Karpas-422 (cell line): Measurements from ENCODE around the gene COL5A3. TPM values are rescaled to one million over a fixed set of nuclear protein-coding genes. Genes with fewer than 3 reads are reported as not detected.
"Not testable (repeated sequence)": the region's sequence is repeated elsewhere in the genome, so short reads cannot be mapped to it uniquely, and the experiment has no call there.

Experiments
- DNase-seq: peaks from one replicate; pipeline ENCODE4 v3.0.0-alpha.2; 2015
- H2AFZ ChIP-seq: fragments of 200-600 bp; sonication (generic); 2 replicates; pipeline ENCODE4 v1.6.1; 2014; ENCODE audit warnings: antibody characterized with exemption, low read length, mixed read lengths
- H3K27ac ChIP-seq: fragments of 200-600 bp; sonication (generic); 2 replicates; pipeline ENCODE4 v1.5.1; 2014; ENCODE audit warnings: mild to moderate bottlenecking, low read length, moderate library complexity
- H3K27me3 ChIP-seq: fragments of 200-600 bp; sonication (generic); 2 replicates; pipeline ENCODE4 v1.6.1; 2014; ENCODE audit warnings: low read length, mixed read lengths
- H3K36me3 ChIP-seq: fragments of 200-600 bp; sonication (generic); 2 replicates; pipeline ENCODE4 v1.6.1; 2014; ENCODE audit warnings: low read length, mixed read lengths; ENCODE audit not compliant: insufficient read depth
- H3K4me1 ChIP-seq: fragments of 200-600 bp; sonication (generic); 2 replicates; pipeline ENCODE4 v1.6.1; 2014; ENCODE audit warnings: mild to moderate bottlenecking, low read length, mixed read lengths
- H3K4me2 ChIP-seq: fragments of 200-600 bp; sonication (generic); 2 replicates; pipeline ENCODE4 v1.6.1; 2014; ENCODE audit warnings: low read length, low read depth, mild to moderate bottlenecking; ENCODE audit not compliant: poor library complexity, severe bottlenecking
- H3K4me3 ChIP-seq: fragments of 200-600 bp; sonication (generic); 2 replicates; pipeline ENCODE4 v1.5.1; 2014; ENCODE audit warnings: mild to moderate bottlenecking, antibody characterized with exemption, low read length, mixed read lengths
- H3K79me2 ChIP-seq: fragments of 200-600 bp; sonication (generic); 2 replicates; pipeline ENCODE4 v1.6.1; 2014; ENCODE audit warnings: mild to moderate bottlenecking, low read length, mixed read lengths
- H3K9ac ChIP-seq: fragments of 200-600 bp; sonication (generic); 2 replicates; pipeline ENCODE4 v1.6.0; 2014; ENCODE audit warnings: low read length
- H3K9me2 ChIP-seq: fragments of 200-600 bp; sonication (generic), shearing (Covaris generic); replicated peaks from 2 replicates; pipeline ENCODE4 v1.6.0; 2014; ENCODE audit warnings: mild to moderate bottlenecking, low read length, moderate library complexity; ENCODE audit not compliant: insufficient read depth
- H3K9me3 ChIP-seq: fragments of 300-700, 200-600 bp; sonication (generic); 2 replicates; pipeline ENCODE4 v1.6.1; 2014; ENCODE audit warnings: low read length, mixed read lengths
- H4K20me1 ChIP-seq: fragments of 200-600 bp; sonication (generic); 2 replicates; pipeline ENCODE4 v1.6.1; 2014; ENCODE audit warnings: mild to moderate bottlenecking, antibody characterized with exemption, low read length, low read depth; ENCODE audit not compliant: insufficient read depth
- total RNA-seq: library from RNA; depleted of rRNA; stranded (reverse); fragments of >200 nt; shearing (Covaris generic); gene quantifications from 2 replicates; pipeline ENCODE4 v1.2.3, GENCODE V29; 2014; ENCODE audit warnings: low replicate concordance

COL5A3 gene
- total RNA-seq, 1 experiment from 2014 or later, result not detected

- no peak overlapping the region for H3K27ac ChIP-seq
- H3K27me3 ChIP-seq, result no peaks in the 10 kb centered on the region
- no peaks in the 10 kb centered on the region for H3K79me2 ChIP-seq
- H4K20me1 ChIP-seq, result no peaks in the 10 kb centered on the region
- no peaks in the 10 kb centered on the region for H3K36me3 ChIP-seq
- no peak overlapping the region for H3K9ac ChIP-seq
- DNase-seq, result no peak
- no peaks in the 10 kb centered on the region for H3K9me3 ChIP-seq
- H3K4me2 ChIP-seq, result no peak overlapping the region
- H2AFZ ChIP-seq, result no peak overlapping the region
- H3K4me1 ChIP-seq, result no peaks in the 10 kb centered on the region
- no peaks in the 10 kb centered on the region for H3K9me2 ChIP-seq
- no peak overlapping the region for H3K4me3 ChIP-seq
Observed at GRCh38 chr19:9935506-9936325, 74.6 kb downstream of the COL5A3 start.

DNA sequence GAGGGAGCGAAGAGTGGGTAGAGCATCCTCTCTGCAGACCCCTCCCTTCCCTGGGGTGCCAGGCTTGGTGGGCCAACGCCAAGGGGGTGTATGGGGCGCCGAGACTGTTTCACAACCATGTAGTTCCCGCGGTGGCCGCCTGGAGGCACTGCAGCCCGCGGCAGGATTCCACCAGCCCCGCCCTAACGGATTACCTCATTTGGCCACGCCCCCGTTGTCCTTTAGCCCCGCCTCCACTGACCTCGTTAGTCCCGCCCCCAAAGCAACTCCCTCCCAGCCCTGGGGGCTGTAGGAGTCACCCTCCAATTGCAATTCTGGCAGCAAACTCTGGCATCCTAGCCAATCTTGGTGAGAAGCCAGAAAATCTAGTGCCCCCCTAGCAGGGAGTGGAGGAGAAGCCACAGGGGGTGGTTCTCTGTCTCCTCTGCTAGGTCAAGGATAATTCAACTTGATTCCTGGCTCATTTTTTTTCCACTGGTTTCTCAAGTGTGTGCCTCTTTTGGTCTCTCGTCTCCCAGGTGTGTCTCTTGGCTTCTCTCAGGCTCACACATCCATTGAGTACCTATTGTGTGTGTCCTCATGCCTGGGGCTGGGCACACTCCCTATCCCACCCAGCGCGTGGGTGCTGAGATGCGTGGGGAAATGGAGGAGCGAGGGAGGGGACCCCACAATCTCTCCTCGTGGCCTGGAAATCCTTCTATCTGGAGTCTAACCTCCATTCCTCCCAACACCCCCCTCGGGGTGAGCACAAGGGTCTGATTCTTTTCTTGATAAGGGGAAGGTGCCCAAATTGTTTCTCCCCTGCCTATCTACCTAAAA, 76.0 kb downstream of the COL5A3 start:
- Histone ChIP-seq H3K79me2 (no peaks in the 10 kb centered on the region), H3K27ac (no peak overlapping the region), H3K4me1 (no peaks in the 10 kb centered on the region), H3K4me2 (no peak overlapping the region), H3K27me3 (no peaks in the 10 kb centered on the region), H3K4me3 (no peak overlapping the region), H2AFZ (no peak overlapping the region), H3K9ac (no peak overlapping the region), H3K36me3 (no peaks in the 10 kb centered on the region), H4K20me1 (no peaks in the 10 kb centered on the region), H3K9me3 (no peaks in the 10 kb centered on the region), H3K9me2 (no peaks in the 10 kb centered on the region)
- peak; percentile 94 for DNase-seq

- H3K9me3 ChIP-seq, result no peaks in the 10 kb centered on the region
- DNase-seq, result no peak
- no peak overlapping the region for H3K27ac ChIP-seq
- H2AFZ ChIP-seq, result no peak overlapping the region
- no peaks in the 10 kb centered on the region for H3K27me3 ChIP-seq
- H4K20me1 ChIP-seq, result no peaks in the 10 kb centered on the region
- no peak overlapping the region for H3K9ac ChIP-seq
- no peaks in the 10 kb centered on the region for H3K4me1 ChIP-seq
- no peaks in the 10 kb centered on the region for H3K9me2 ChIP-seq
- no peaks in the 10 kb centered on the region for H3K79me2 ChIP-seq
- no peak overlapping the region for H3K4me2 ChIP-seq
- H3K36me3 ChIP-seq, result no peaks in the 10 kb centered on the region
- H3K4me3 ChIP-seq, result no peak overlapping the region
Observed at GRCh38 chr19:9932835-9933234, 77.5 kb downstream of the COL5A3 start.

DNA sequence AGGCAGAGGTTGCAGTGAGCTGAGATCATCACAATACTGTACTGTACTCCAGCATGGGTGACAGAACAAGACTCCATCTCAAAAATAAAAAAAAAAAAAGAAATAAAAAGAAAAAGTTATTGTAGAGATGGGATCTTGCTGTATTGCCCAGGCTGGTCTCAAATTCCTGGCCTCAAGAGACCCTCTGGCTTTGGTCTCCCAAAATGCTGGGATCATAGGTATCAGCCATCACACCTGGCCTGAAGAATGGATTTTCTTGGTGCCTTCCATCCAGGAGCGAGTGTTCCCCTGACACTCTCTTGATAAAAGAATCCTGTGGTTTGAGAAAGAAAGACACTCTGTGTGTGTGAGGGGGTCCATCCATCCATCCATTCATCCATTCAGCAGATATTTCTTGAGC, 78.7 kb downstream of the COL5A3 start:
- no peak for DNase-seq
- H3K79me2 ChIP-seq, result no peaks in the 10 kb centered on the region
- no peaks in the 10 kb centered on the region for H4K20me1 ChIP-seq
- H3K9me3 ChIP-seq, result no peaks in the 10 kb centered on the region
- H3K4me3 ChIP-seq, result no peak overlapping the region
- no peaks in the 10 kb centered on the region for H3K36me3 ChIP-seq
- no peak overlapping the region for H3K27ac ChIP-seq
- H2AFZ ChIP-seq, result no peak overlapping the region
- H3K27me3 ChIP-seq, result no peaks in the 10 kb centered on the region
- no peaks in the 10 kb centered on the region for H3K4me1 ChIP-seq
- H3K9ac ChIP-seq, result no peak overlapping the region
- H3K9me2 ChIP-seq, result no peaks in the 10 kb centered on the region
- H3K4me2 ChIP-seq, result no peak overlapping the region

DNA sequence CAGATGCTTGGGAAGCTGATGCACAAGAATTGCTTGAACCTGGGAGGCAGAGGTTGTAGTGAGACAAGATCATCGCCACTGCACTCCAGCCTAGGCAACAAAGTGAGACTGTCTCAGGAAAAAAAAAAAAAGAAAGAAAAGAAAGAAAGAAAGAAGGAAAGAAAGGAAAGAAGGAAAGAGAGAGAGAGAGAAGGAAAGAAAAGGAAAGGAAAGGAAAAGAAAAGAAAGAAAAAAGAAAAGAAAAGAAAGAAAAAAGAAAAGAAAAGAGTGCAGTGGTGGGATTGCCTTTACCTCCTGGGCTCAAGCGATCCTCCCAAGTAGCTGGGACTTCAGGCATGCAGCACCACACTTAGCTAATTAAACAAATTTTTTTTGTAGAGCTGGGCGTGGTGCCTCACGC, 86.9 kb downstream of the COL5A3 start:
- no peaks in the 10 kb centered on the region for H3K36me3 ChIP-seq
- H3K4me3 ChIP-seq, result no peak overlapping the region
- DNase-seq, result no peak
- no peak overlapping the region for H3K9ac ChIP-seq
- H3K27me3 ChIP-seq, result no peaks in the 10 kb centered on the region
- no peak overlapping the region for H3K27ac ChIP-seq
- H3K9me2 ChIP-seq, result no peaks in the 10 kb centered on the region
- H2AFZ ChIP-seq, result no peak overlapping the region
- no peaks in the 10 kb centered on the region for H3K4me1 ChIP-seq
- H3K9me3 ChIP-seq, result no peaks in the 10 kb centered on the region
- H4K20me1 ChIP-seq, result no peaks in the 10 kb centered on the region
- H3K79me2 ChIP-seq, result no peaks in the 10 kb centered on the region
- no peak overlapping the region for H3K4me2 ChIP-seq

DNA sequence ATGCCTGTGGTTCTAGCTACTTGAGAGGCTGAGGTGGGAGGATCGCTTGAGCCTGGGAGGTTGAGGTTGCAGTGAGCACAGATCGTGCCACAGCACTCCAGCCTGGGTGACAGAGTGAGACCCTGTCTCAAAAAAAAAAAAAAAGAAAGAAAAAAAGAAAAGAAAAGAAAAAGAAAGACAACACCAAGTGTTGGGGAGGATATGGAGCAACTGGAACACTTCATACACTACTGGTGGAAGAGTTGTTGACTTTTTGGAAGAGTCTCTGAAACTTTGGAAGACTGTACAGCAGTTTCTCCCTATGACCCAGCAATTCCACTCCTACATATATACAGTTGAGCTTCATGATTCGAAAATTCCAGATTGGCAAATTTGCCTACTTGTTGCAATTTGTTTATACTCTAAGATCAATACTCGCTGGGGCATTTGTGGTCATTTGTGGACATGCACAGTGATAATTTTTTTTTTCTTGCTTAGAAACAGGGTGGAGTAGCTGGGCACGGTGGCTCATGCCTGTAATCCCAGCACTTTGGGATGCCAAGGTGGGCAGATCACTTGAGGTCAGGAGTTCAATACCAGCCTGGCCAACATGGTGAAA, 87.4 kb downstream of the COL5A3 start:
- not testable (repeated sequence) for H3K4me1 ChIP-seq, H3K27ac ChIP-seq, H3K79me2 ChIP-seq, H4K20me1 ChIP-seq, H3K9me2 ChIP-seq, H3K9ac ChIP-seq, H3K4me2 ChIP-seq, H3K27me3 ChIP-seq, H3K9me3 ChIP-seq, H3K4me3 ChIP-seq, H2AFZ ChIP-seq, H3K36me3 ChIP-seq, DNase-seq

DNA sequence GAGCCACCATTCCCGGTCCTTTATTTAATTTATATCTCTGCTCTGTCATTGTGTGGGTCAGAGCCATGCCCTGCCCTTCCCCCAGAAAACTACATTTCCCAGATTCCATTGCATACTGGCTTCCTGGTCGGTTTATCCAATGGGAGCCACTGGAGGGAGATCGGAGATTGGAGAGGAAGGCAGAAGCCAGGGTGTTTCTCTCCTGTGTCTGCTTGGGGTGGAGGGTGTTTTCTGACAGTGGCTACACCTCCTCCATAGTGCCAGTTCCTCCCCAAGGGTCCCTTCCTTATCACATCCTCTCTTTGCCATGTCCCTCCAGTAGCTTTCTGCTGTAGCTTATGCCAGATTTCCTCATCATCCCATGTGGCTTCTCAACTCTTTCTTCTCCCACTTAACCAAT, 93.0 kb downstream of the COL5A3 start:
- Histone ChIP-seq H3K9me2 (no peaks in the 10 kb centered on the region), H3K4me3 (no peak overlapping the region), H3K79me2 (no peaks in the 10 kb centered on the region), H4K20me1 (no peaks in the 10 kb centered on the region), H2AFZ (no peak overlapping the region), H3K9ac (no peak overlapping the region), H3K27me3 (no peaks in the 10 kb centered on the region), H3K9me3 (no peaks in the 10 kb centered on the region), H3K36me3 (no peaks in the 10 kb centered on the region), H3K4me1 (no peaks in the 10 kb centered on the region), H3K27ac (no peak overlapping the region), H3K4me2 (no peak overlapping the region)
- peak; percentile 69 for DNase-seq

DNA sequence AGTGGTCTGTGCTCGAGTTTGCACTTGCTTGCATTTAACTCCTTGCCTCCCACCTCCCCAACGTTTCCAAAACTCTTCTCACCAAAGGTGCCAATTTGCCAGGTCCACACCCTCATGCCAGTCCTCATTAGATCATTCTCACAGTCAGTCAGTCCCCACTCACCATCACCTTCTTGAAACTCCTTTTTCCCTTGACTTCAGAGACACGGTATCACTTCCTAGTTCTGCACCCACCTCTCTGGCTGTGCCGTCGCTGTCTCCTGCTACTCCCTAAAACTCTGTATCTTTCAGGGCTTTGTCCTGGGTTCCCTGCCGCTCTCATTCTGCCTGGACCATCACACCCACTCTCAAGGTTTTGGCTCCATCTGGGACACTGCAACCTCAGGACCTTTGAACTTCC, 93.6 kb downstream of the COL5A3 start:
- Histone ChIP-seq H2AFZ (no peak overlapping the region), H3K36me3 (no peaks in the 10 kb centered on the region), H3K27me3 (no peaks in the 10 kb centered on the region), H3K9ac (no peak overlapping the region), H3K9me2 (no peaks in the 10 kb centered on the region), H3K9me3 (no peaks in the 10 kb centered on the region), H3K4me2 (no peak overlapping the region), H3K4me1 (no peaks in the 10 kb centered on the region), H3K79me2 (no peaks in the 10 kb centered on the region), H3K4me3 (no peak overlapping the region), H4K20me1 (no peaks in the 10 kb centered on the region), H3K27ac (no peak overlapping the region)
- DNase-seq, result no peak
